Naive thymus-derived CD4-positive, alpha-beta T cell (primary cell): ENCODE measurements around the gene DKK3. TPM values are rescaled to one million over a fixed set of nuclear protein-coding genes. Genes with fewer than 3 reads are reported as not detected.

Source experiments
- ATAC-seq: fragments of 150-1000 bp; cut with Tn5 transposase; 2 replicates; pipeline ENCODE4 v1.10.0; 2021; ENCODE audit warnings: mild to moderate bottlenecking, moderate library complexity
- CTCF ChIA-PET: fragments of 350-600 bp; sonication (Branson Sonifier 250); formaldehyde crosslinking; loops from one replicate; lab custom pipeline; 2021; ENCODE audit warnings: antibody characterized with exemption; lab: Charles Lee
- POLR2A ChIA-PET: fragments of 350-600 bp; sonication (Branson Sonifier 250); formaldehyde crosslinking; loops from one replicate; lab custom pipeline; 2021; ENCODE audit warnings: antibody characterized with exemption, inconsistent platforms; lab: Charles Lee
- DNase-seq, 9 donors: peaks; one replicate each; pipeline versions ENCODE4 v3.0.0 to v3.0.0-alpha.2; 2020 to 2022; ENCODE audit warnings: mixed read lengths in 1 of 9
- H3K27ac ChIP-seq: one replicate; pipeline ENCODE4 v1.7.0; 2013; ENCODE audit warnings: mild to moderate bottlenecking, low read depth, low read length, moderate library complexity
- H3K27me3 ChIP-seq, 2 donors: one replicate each; pipeline ENCODE4 v1.7.0; 2013; ENCODE audit warnings: low read length in 2 of 2, mild to moderate bottlenecking in 2 of 2, moderate library complexity in 2 of 2; ENCODE audit not compliant: control insufficient read depth in 2 of 2, insufficient read depth in 2 of 2
- H3K36me3 ChIP-seq, 3 experiments: 1 replicate in 2 of 3; 2 replicates in 1 of 3; pipeline ENCODE4 v1.7.0; 2013; ENCODE audit warnings: low read length in 3 of 3, mild to moderate bottlenecking in 3 of 3, moderate library complexity in 1 of 3; ENCODE audit not compliant: insufficient read depth in 3 of 3, control insufficient read depth in 2 of 3
- H3K4me1 ChIP-seq, 2 donors: one replicate each; pipeline ENCODE4 v1.7.0; 2013; ENCODE audit warnings: low read length in 2 of 2, mild to moderate bottlenecking in 2 of 2, moderate library complexity in 1 of 2; ENCODE audit not compliant: control insufficient read depth in 2 of 2, insufficient read depth in 2 of 2
- H3K4me3 ChIP-seq: 2 replicates; pipeline ENCODE4 v1.7.0; 2013; ENCODE audit warnings: mild to moderate bottlenecking, low read length
- H3K9me3 ChIP-seq, 3 experiments: 1 replicate in 2 of 3; 2 replicates in 1 of 3; pipeline ENCODE4 v1.7.0; 2013; ENCODE audit warnings: low read length in 3 of 3; ENCODE audit not compliant: control insufficient read depth in 2 of 3
- H3K27ac Mint-ChIP-seq, 9 donors: one replicate each; pipeline ENCODE4 v1.8.0; 2020 to 2022; ENCODE audit warnings: mixed read lengths in 9 of 9, mild to moderate bottlenecking in 8 of 9, moderate library complexity in 5 of 9, inconsistent platforms in 2 of 9
- H3K27me3 Mint-ChIP-seq, 5 donors: one replicate each; pipeline ENCODE4 v1.8.0; 2021 to 2022; ENCODE audit warnings: mixed read lengths in 5 of 5, mild to moderate bottlenecking in 1 of 5
- H3K36me3 Mint-ChIP-seq, 5 donors: one replicate each; pipeline ENCODE4 v1.8.0; 2020 to 2022; ENCODE audit warnings: mixed read lengths in 5 of 5, mild to moderate bottlenecking in 3 of 5, inconsistent platforms in 1 of 5
- H3K4me1 Mint-ChIP-seq, 7 donors: one replicate each; pipeline ENCODE4 v1.8.0; 2020 to 2022; ENCODE audit warnings: mixed read lengths in 7 of 7, mild to moderate bottlenecking in 3 of 7, inconsistent platforms in 1 of 7
- H3K4me3 Mint-ChIP-seq, 10 donors: one replicate each; pipeline ENCODE4 v1.8.0; 2020 to 2022; ENCODE audit warnings: mild to moderate bottlenecking in 10 of 10, mixed read lengths in 10 of 10, moderate library complexity in 6 of 10, inconsistent platforms in 2 of 10
- H3K9me3 Mint-ChIP-seq, 11 donors: one replicate each; pipeline ENCODE4 v1.8.0; 2020 to 2022; ENCODE audit warnings: mixed read lengths in 11 of 11, mild to moderate bottlenecking in 4 of 11, inconsistent platforms in 1 of 11, moderate library complexity in 1 of 11
- intact Hi-C, 2 donors: fragments of 100-400 bp; cut with micrococcal nuclease; formaldehyde crosslinking; loops; one replicate each; pipeline ENCODE4 v1.15.1; 2023
- polyA plus RNA-seq, 2 donors: library from polyadenylated mRNA; unstranded; fragments of 300-500 nt; fragmentation: Illumina TruSeq; gene quantifications; one replicate each; pipeline ENCODE4 v1.2.3, GENCODE V29; 2021
- total RNA-seq, 6 experiments: library from RNA in 5 of 6; stranded (reverse) in 5 of 6; gene quantifications; 1 replicate in 5 of 6; 2 replicates in 1 of 6; pipeline ENCODE4 v1.2.3 and lab custom pipeline; 2021 to 2026

Gene DKK3
- total and polyA plus RNA-seq, 7 experiments from 2014 or later = 0.32 to 1.4 (median 0.38) TPM; not detected in 4

GRCh38 chr11:11996321-11997048, 11.9 kb downstream of the DKK3 start:
- ATAC-seq (no peak), DNase-seq (no peak)
- H3K27ac ChIP-seq = no peak overlapping the region
- H3K27me3 Mint-ChIP-seq = peaks cover 12 to 43% (median 20%) of the 10 kb centered on the region in 5 donors
- H3K4me3 ChIP-seq = no peak overlapping the region
- no peak overlapping the region for H3K27ac Mint-ChIP-seq
- no peaks in the 10 kb centered on the region for H3K9me3 ChIP-seq
- H3K27me3 ChIP-seq = no peaks in the 10 kb centered on the region
- H3K36me3 ChIP-seq = no peaks in the 10 kb centered on the region
- peaks cover 0 to 17% (median 4%) of the 10 kb centered on the region in 7 donors for H3K4me1 Mint-ChIP-seq
- ChIA-PET POLR2A (no interaction called here), CTCF (no interaction called here)
- H3K9me3 Mint-ChIP-seq = no peaks in the 10 kb centered on the region
- no peak overlapping the region for H3K4me3 Mint-ChIP-seq
- no peaks in the 10 kb centered on the region for H3K4me1 ChIP-seq
- intact Hi-C loops = no loop called here
- H3K36me3 Mint-ChIP-seq = no peaks in the 10 kb centered on the region

GRCh38 chr11:11995601-11996000, 12.8 kb downstream of the DKK3 start:
- ATAC-seq (peak; percentile 68), DNase-seq (no peak)
- Mint-ChIP-seq H3K4me3 (no peak overlapping the region), H3K4me1 (peaks cover 0 to 17% (median 4%) of the 10 kb centered on the region in 7 donors), H3K36me3 (no peaks in the 10 kb centered on the region), H3K27me3 (peaks cover 8 to 47% (median 20%) of the 10 kb centered on the region in 5 donors), H3K9me3 (no peaks in the 10 kb centered on the region), H3K27ac (no peak overlapping the region)
- ChIA-PET POLR2A (no interaction called here), CTCF (no interaction called here)
- intact Hi-C loops = no loop called here
- Histone ChIP-seq H3K36me3 (no peaks in the 10 kb centered on the region), H3K27ac (no peak overlapping the region), H3K4me1 (no peaks in the 10 kb centered on the region), H3K9me3 (no peaks in the 10 kb centered on the region), H3K4me3 (no peak overlapping the region), H3K27me3 (no peaks in the 10 kb centered on the region)

DNA sequence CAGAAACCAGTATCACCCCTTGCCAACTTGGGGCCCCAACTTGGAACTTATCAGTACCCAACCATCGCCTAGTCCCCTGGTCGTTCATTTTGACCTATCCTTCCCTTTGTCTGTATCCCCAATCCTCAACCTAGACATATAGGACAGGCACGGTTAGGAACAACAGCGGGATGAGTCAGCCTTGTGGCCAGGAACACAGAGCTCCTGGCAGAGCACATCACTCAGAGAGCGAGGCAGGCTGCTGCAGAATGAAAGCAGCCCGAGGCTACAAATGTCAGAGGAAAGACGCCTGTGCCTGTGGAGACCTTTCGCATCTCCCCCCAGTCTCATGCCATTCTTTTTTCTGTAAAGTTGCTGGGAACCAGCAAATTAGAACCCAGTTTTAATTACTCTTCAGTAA, 14.6 kb downstream of the DKK3 start:
- H3K4me1 ChIP-seq = no peaks in the 10 kb centered on the region
- ChIA-PET POLR2A (no interaction called here), CTCF (no interaction called here)
- Mint-ChIP-seq H3K27ac (no peak overlapping the region), H3K36me3 (no peaks in the 10 kb centered on the region), H3K9me3 (no peaks in the 10 kb centered on the region), H3K4me3 (no peak overlapping the region), H3K4me1 (peaks cover 0 to 12% (median 5%) of the 10 kb centered on the region in 7 donors), H3K27me3 (peaks cover 8 to 44% (median 20%) of the 10 kb centered on the region in 5 donors)
- no peak for ATAC-seq
- no peak overlapping the region for H3K4me3 ChIP-seq
- H3K9me3 ChIP-seq = no peaks in the 10 kb centered on the region
- H3K27ac ChIP-seq = no peak overlapping the region
- intact Hi-C loops = no loop called here
- H3K36me3 ChIP-seq = no peaks in the 10 kb centered on the region
- no peaks in the 10 kb centered on the region for H3K27me3 ChIP-seq
- DNase-seq = no peak

- H3K27me3 ChIP-seq = no peaks in the 10 kb centered on the region
- no peak overlapping the region for H3K27ac Mint-ChIP-seq
- DNase-seq (no peak), ATAC-seq (no peak)
- no peak overlapping the region for H3K4me3 ChIP-seq
- no peak overlapping the region for H3K27ac ChIP-seq
- ChIA-PET POLR2A (no interaction called here), CTCF (no interaction called here)
- no peaks in the 10 kb centered on the region for H3K36me3 Mint-ChIP-seq
- H3K9me3 Mint-ChIP-seq = no peaks in the 10 kb centered on the region
- no peaks in the 10 kb centered on the region for H3K4me1 ChIP-seq
- peaks cover 6 to 44% (median 18%) of the 10 kb centered on the region in 5 donors for H3K27me3 Mint-ChIP-seq
- no peak overlapping the region for H3K4me3 Mint-ChIP-seq
- no peaks in the 10 kb centered on the region for H3K9me3 ChIP-seq
- peaks cover 0 to 8% (median 0%) of the 10 kb centered on the region in 7 donors for H3K4me1 Mint-ChIP-seq
- H3K36me3 ChIP-seq = no peaks in the 10 kb centered on the region
- intact Hi-C loops = no loop called here
Observed at GRCh38 chr11:11992257-11993212, 15.9 kb downstream of the DKK3 start.

- POLR2A ChIA-PET = no interaction called here
- H3K9me3 Mint-ChIP-seq = no peaks in the 10 kb centered on the region
- H3K4me1 ChIP-seq = no peaks in the 10 kb centered on the region
- no peaks in the 10 kb centered on the region for H3K36me3 Mint-ChIP-seq
- H3K9me3 ChIP-seq = no peaks in the 10 kb centered on the region
- peaks cover 0 to 29% (median 14%) of the 10 kb centered on the region in 5 donors for H3K27me3 Mint-ChIP-seq
- no peak for DNase-seq
- no peak overlapping the region for H3K4me3 ChIP-seq
- no peak overlapping the region for H3K27ac Mint-ChIP-seq
- intact Hi-C loops = no loop called here
- H3K27ac ChIP-seq = no peak overlapping the region
- CTCF ChIA-PET = no interaction called here
- no peak overlapping the region for H3K4me3 Mint-ChIP-seq
- no peak for ATAC-seq
- peaks cover 0 to 7% (median 0%) of the 10 kb centered on the region in 7 donors for H3K4me1 Mint-ChIP-seq
- H3K27me3 ChIP-seq = no peaks in the 10 kb centered on the region
- no peaks in the 10 kb centered on the region for H3K36me3 ChIP-seq
Observed at GRCh38 chr11:11989774-11990744, 18.4 kb downstream of the DKK3 start.

- H3K4me3 Mint-ChIP-seq = no peak overlapping the region
- no peak for ATAC-seq
- H3K9me3 ChIP-seq = no peaks in the 10 kb centered on the region
- intact Hi-C loops = no loop called here
- no peak overlapping the region for H3K27ac ChIP-seq
- CTCF ChIA-PET = interaction anchor here (0.6 kb wide), 1 partner anchor 1023 kb away, joined by 3 read pairs; no protein-coding TSS in a partner anchor
- H3K27ac Mint-ChIP-seq = no peak overlapping the region
- POLR2A ChIA-PET = no interaction called here
- no peak overlapping the region for H3K4me3 ChIP-seq
- H3K36me3 Mint-ChIP-seq = no peaks in the 10 kb centered on the region
- H3K9me3 Mint-ChIP-seq = no peaks in the 10 kb centered on the region
- no peaks in the 10 kb centered on the region for H3K27me3 ChIP-seq
- H3K4me1 ChIP-seq = no peaks in the 10 kb centered on the region
- peaks cover 0 to 7% (median 0%) of the 10 kb centered on the region in 7 donors for H3K4me1 Mint-ChIP-seq
- DNase-seq = no peak
- no peaks in the 10 kb centered on the region for H3K36me3 ChIP-seq
- H3K27me3 Mint-ChIP-seq = peaks cover 0 to 20% (median 7%) of the 10 kb centered on the region in 5 donors
Observed at GRCh38 chr11:11988681-11989261, 19.7 kb downstream of the DKK3 start.
